HG03135 (cell line): ENCODE measurements around the gene FGF3.
"Not testable (repeated sequence)": the region's sequence is repeated elsewhere in the genome, so short reads cannot be mapped to it uniquely, and the experiment has no call there.

Source experiments
- ATAC-seq: cut with Tn5 transposase; IDR thresholded peaks from one replicate; pipeline ENCODE4 v1.9.1; 2021; ENCODE audit warnings: mild to moderate bottlenecking, moderate library complexity; ENCODE audit not compliant: unreplicated experiment

The FGF3 gene

DNA sequence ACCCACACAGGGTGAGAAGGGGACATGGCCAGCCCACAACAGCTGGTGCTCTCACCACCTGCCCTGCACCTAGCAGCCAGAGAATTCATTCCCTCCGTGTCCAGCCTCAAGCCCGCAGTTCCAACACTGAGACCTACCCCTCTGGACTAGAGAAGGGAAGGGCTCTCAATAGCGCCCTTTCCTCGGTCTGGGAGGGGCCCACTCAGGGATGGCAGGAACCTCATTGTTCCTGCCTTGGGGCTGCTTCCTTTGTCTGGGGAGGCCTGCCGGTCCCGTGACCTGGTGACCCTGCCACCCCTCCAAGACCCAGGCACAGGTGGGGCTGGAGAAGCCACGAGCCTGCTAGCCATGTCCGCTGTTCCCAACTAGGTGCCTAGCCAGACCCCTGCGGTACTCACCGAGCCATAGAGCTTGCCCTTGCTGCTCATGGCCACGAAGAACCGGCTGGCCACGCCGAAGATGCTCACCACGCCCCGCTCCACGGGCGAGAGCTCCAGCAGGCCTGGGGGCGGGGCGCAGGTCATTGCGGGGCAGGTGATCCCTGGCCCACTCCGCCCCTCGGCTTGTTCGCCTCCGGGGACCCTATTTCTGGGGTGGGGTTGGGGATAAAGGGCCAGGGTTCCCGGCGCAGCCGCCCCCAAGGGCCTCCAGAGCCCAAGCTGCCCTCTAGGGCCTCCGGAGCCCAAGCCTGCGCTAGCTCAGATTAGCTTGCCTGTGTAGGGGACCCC lies 45.4 kb downstream of the FGF3 start:
- no peak for ATAC-seq

DNA sequence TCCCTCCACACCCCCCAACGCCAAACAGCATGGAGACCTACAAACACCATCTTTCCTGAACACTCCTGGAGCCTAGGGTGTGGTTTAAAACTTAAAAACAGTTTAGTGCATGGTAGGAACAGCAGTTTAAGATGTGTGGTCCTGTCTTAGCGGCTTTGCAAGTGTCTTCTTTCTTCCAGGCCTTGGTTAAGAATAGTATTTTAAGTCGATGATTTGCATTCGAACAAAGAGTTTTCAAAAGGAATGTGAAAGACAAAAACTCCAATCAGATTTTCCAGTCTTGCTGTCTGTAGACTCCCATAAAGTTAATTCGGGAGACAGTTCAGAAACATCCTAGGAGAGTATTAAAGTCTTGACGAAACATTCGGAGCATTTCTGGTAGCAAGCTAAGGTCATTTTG lies 47.8 kb downstream of the FGF3 start:
- no peak for ATAC-seq

GRCh38 chr11:69770540-69770939 lies 48.7 kb downstream of the FGF3 start:
- ATAC-seq, result no peak

GRCh38 chr11:69765498-69765995 lies 53.7 kb downstream of the FGF3 start:
- no peak for ATAC-seq

DNA sequence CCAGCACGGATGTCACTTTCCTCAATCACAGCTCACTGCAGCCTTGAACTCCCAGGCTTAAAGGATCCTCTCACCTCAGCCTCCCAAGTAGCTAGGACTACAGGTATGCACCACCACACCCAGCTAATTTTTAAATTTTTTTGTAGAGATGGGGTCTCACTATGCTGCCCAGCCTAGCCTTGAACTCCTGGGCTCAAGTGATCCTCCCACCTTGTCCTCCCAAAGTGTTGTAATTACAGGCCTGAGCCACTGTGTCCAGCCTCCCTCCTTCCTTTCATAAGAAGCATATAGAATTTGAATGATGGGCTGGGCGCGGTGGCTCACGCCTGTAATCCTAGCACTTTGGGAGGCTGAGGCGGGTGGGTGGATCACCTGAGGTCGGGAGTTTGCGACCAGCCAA lies 54.3 kb downstream of the FGF3 start:
- not testable (repeated sequence) for ATAC-seq

DNA sequence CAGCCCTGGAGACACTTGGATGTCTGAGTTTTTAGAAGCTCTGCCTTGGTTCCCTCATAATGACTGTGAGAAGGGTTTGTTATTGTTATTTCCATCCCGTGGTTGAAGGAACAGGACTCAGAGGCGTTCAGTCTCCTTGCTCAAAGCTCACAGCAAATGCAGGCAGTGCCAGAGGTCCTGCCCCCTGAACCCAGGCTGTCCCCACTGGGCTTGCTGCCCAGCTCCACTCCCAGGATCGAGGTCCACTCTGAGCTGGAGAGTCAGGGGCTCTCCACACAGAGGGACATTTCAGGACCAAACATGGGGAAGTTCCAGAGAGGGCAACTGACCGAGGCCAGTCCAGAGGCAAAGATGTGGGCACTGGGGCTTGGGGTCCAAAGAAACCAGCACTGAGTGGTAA lies 58.9 kb downstream of the FGF3 start:
- ATAC-seq, result no peak
